Measurements from ENCODE around the gene KCNQ5.
A peak's percentile ranks its signal among the peaks of the same experiment; 100 is the strongest.
"Not testable (repeated sequence)": the region's sequence is repeated elsewhere in the genome, so short reads cannot be mapped to it uniquely, and the experiment has no call there.

Gene KCNQ5

GRCh38 chr6:72967329-72967728 lies 345.5 kb downstream of the KCNQ5 start:
- DNase-seq: no peak

- peak; percentile 37 for DNase-seq
Measured at GRCh38 chr6:72968704-72969103, 346.8 kb downstream of the KCNQ5 start.

- no peak for DNase-seq
Measured at GRCh38 chr6:72969666-72970065, 347.8 kb downstream of the KCNQ5 start.

GRCh38 chr6:72972579-72972978 lies 350.7 kb downstream of the KCNQ5 start:
- no peak for DNase-seq

GRCh38 chr6:72974276-72974675 lies 352.4 kb downstream of the KCNQ5 start:
- no peak for DNase-seq

- DNase-seq: no peak
Measured at GRCh38 chr6:72975352-72975752, 353.5 kb downstream of the KCNQ5 start.

DNA sequence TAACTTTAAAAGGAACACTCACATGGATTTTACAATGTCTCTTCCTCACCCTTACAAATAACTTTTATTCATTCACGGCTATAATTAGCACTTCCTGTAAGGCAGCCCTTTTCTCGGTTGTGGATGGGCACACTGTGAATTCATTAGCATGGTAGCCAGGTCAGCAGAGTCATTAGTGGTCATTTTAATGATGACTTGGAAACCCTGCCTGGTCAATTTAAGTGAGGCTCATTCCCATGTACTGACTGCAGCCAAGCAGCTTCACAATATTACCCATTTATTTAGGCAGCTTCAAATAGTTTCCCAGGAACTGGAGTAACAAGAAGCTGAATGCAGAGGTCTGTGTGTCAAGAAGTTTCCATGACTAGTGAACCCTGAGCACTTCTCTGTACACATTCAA lies 354.6 kb downstream of the KCNQ5 start:
- no peak for DNase-seq

- no peak for DNase-seq
Measured at GRCh38 chr6:72977114-72977513, 355.2 kb downstream of the KCNQ5 start.

DNA sequence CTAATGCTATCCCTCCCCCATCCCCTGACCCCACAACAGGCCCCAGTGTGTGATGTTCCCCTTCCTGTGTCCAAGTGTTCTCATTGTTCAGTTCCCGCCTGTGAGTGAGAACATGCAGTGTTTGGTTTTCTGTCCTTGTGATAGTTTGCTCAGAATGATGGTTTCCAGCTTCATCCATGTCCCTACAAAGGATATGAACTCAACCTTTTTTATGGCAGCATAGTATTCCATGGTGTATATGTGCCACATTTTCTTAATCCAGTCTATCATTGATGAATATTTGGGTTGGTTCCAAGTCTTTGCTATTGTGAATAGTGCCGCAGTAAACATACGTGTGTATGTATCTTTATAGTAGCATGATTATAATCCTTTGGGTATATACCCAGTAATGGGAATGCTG lies 356.9 kb downstream of the KCNQ5 start:
- DNase-seq: not testable (repeated sequence)

DNA sequence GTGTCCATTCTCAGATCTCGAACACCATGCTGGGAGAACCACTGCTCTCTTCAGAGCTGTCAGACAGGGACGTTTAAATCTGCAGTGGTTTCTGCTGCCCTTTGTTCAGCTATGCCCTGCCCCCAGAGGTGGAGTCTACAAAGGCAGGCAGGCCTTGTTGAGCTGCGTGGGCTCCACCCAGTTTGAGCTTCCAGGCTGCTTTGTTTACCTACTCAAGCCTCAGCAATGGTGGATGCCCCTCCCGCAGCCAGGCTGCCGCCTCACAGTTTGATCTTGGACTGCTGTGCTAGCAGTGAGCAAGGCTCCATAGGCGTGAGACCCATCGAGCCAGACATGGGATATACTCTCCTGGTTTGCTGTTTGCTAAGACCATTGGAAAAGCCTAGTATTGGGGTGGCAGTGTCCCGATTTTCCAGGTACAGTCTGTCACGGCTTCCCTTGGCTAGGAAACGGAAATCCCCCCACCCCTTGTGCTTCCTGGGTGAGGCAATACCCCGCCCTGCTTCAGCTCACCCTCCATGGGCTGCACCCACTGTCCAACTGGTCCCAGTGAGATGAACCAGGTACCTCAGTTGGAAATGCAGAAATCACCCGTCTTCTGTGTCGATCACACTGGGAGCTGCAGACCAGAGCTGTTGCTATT lies 362.4 kb downstream of the KCNQ5 start:
- not testable (repeated sequence) for DNase-seq

DNA sequence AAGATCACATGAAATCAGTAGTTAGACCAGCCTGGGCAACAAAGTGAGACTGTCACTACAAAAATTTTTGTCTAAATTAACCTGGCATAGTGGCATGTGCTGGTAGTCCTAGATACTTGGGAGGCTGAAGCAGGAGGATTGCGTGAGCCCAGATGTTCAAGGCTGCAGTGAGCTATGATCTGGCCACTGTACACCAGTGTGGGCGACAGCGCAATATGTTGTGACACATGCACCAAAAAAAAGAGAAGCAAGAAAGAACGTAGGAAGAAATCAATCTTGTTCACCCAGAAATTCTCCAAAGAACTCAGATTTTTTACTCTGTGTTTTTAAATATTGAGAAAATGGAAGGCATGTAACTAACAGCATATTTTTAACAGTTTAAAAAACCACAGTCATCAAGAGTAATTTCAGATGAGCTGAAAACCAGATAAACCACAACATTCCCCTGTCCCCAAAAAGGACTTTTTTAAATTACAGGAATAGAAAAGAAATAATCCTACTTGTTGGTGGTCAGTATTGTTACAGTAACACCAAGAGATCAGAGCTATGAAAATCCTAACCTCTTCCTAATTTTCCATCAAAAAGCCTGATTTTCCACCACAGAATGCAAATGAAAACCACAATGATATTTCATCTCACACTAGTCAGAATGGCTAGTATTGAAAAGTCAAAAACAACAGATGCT lies 363.3 kb downstream of the KCNQ5 start:
- DNase-seq: no peak

DNA sequence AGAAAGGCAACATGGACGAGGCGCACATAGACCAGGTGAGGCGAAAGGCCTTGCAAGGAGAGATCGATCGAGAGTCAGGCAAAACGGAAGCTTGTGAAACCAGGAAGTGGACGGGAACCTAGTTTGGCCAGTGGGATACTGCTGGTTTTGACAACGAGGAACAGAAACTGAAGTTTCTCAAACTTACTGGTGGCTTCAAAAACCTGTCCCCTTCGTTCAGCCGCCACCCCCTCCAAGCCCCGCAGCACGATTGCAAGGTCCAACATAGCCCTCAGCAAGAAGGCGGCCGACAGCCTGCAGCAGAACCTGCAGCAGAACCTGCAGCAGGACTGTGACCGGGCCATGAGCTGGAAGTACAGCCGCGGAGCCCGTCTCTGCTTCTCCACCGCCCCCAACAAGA lies 365.4 kb downstream of the KCNQ5 start:
- DNase-seq: no peak

GRCh38 chr6:72999995-73000394 lies 378.1 kb downstream of the KCNQ5 start:
- DNase-seq: no peak

DNA sequence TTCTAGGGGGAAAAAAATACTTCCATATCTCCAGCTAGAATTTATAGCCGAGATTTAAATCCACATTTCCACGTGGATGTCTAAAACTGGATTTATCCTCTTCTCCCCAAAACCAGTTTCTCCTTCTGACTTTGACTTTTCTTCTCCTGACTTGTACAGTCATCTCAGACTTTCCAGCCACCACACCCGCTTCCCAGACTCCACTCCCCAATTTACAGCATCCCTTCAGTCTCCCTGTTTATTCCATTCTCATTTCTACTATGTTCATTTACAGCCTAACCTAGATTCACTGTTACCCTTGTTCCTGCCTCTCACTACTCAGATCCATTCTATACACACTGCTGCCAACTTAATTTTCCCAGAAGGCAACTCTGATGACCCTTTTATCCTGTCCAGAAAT lies 378.6 kb downstream of the KCNQ5 start:
- DNase-seq: no peak

DNA sequence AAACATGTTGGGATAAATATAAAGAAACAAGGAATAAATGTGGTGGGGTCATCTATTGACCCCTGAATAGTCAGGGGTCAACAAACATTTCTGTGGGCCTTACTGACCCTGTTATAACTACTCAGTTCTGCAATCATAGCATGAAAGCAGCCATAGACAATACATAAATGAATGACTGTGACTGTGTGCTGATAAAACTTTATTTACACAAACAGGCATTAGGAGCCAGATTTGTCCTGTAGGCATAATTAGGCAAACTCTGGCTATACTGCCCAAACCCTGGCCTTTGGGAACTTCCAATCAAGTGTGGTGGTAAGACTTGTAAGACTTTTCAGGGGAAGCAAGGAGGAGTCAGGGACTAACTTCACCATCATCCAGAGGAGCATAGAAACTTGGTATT lies 380.7 kb downstream of the KCNQ5 start:
- no peak for DNase-seq

DNA sequence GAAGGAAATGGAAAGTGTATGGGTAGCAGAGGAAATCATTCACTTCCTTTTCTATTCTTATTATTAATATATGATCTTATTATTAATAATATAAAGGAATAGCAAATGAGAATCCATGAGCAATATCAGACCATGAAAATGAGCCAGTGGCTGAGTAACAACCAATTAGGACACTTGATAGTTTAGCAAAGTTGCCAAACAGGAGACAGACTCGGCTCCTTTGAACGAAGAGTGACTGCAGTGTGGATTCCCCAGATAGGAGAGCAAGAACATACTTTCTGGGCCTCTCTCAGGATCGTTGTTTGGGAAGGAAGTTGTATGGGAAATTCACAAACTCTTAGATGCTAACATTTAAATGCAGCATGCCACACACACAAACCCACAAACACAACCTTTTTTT lies 381.4 kb downstream of the KCNQ5 start:
- no peak for DNase-seq

- DNase-seq: no peak
Measured at GRCh38 chr6:73004231-73004630, 382.4 kb downstream of the KCNQ5 start.

DNA sequence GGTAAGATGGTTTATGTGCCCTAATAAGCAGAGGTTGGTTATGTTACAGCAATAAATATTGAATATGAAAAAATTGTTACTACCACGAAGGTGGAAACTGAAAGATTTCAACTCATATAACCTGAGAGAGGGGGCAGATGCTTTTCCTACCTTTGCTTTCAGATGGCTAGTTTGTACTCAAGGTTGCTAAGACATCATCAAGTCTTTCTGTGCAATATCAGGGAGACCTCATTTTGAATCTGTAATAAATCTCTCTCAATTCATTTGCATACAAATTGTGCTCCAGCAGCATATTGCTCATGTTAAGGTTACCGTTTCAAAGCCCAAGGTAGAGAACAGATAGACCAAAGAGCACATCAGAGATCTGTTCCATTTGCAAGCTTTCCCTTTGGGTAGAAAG lies 383.0 kb downstream of the KCNQ5 start:
- no peak for DNase-seq

GRCh38 chr6:73006146-73006545 lies 384.3 kb downstream of the KCNQ5 start:
- DNase-seq: no peak

GRCh38 chr6:73011945-73012344 lies 390.1 kb downstream of the KCNQ5 start:
- DNase-seq: no peak

- DNase-seq: no peak
Measured at GRCh38 chr6:73017476-73017875, 395.6 kb downstream of the KCNQ5 start.

GRCh38 chr6:73024598-73024997 lies 402.7 kb downstream of the KCNQ5 start:
- DNase-seq: no peak

DNA sequence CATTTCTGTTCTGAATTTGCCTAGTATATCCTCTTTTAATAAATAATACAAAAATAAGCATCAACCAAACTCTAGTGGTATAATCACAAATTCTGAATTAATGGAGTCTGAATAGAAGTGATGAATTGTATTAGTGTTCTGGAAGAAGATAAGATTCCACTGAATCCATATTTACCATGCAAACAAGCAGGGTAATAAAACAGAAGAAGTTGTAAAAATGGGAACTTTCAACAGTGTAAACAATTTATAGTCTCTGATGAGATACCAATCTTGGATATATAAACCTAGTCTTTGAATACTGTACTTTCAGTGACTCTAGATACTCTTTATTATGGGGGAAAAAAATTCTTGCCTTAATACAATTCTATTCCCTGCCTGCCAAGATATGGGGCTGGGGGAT lies 405.8 kb downstream of the KCNQ5 start:
- DNase-seq: no peak

- no peak for DNase-seq
Measured at GRCh38 chr6:73028124-73028766, 406.4 kb downstream of the KCNQ5 start.

Data from NCI-H510A (cell line).